Measurements from ENCODE around the gene KRT86. TPM values are rescaled to one million over a fixed set of nuclear protein-coding genes. Genes with fewer than 3 reads are reported as not detected.
"Not testable (repeated sequence)": the region's sequence is repeated elsewhere in the genome, so short reads cannot be mapped to it uniquely, and the experiment has no call there.

Gene KRT86
- total RNA-seq, 2 experiments from 2014 or later: not detected

- H3K9me3 Mint-ChIP-seq: no peaks in the 10 kb centered on the region
- H3K4me1 Mint-ChIP-seq: peaks cover 3% of the 10 kb centered on the region
- no peak overlapping the region for H3K27ac Mint-ChIP-seq
- no peaks in the 10 kb centered on the region for H3K36me3 Mint-ChIP-seq (ENCODE audit: low read depth)
- ChIA-PET POLR2A (no interaction called here), CTCF (interaction anchor here (1.0 to 1.7 kb wide), 3 partner anchors 34 to 183 kb away, joined by 3 to 4 read pairs (median 3); no protein-coding TSS in a partner anchor)
- H3K4me3 Mint-ChIP-seq: no peak overlapping the region
- DNase-seq: no peak
- H3K27me3 Mint-ChIP-seq: peaks cover 18% of the 10 kb centered on the region
Observed at GRCh38 chr12:52338241-52338960, 64.0 kb downstream of the KRT86 start.

- POLR2A ChIA-PET: no interaction called here
- H3K4me1 Mint-ChIP-seq: peaks cover 3% of the 10 kb centered on the region
- peaks cover 14% of the 10 kb centered on the region for H3K27me3 Mint-ChIP-seq
- no peak overlapping the region for H3K4me3 Mint-ChIP-seq
- H3K9me3 Mint-ChIP-seq: no peaks in the 10 kb centered on the region
- CTCF ChIA-PET: interaction anchor here (1.5 kb wide), 1 partner anchor 62 kb away, joined by 4 read pairs; no protein-coding TSS in a partner anchor
- DNase-seq: no peak
- H3K36me3 Mint-ChIP-seq (ENCODE audit: low read depth): no peaks in the 10 kb centered on the region
- no peak overlapping the region for H3K27ac Mint-ChIP-seq
Observed at GRCh38 chr12:52341066-52341580, 66.7 kb downstream of the KRT86 start.

GRCh38 chr12:52342781-52343490, 68.5 kb downstream of the KRT86 start:
- no peaks in the 10 kb centered on the region for H3K36me3 Mint-ChIP-seq (ENCODE audit: low read depth)

GRCh38 chr12:52343550-52343949, 69.1 kb downstream of the KRT86 start:
- no peak for DNase-seq
- CTCF ChIA-PET: no interaction called here
- POLR2A ChIA-PET: no interaction called here
- H3K4me3 Mint-ChIP-seq: no peak overlapping the region
- H3K27me3 Mint-ChIP-seq: peaks cover 8% of the 10 kb centered on the region
- H3K9me3 Mint-ChIP-seq: no peaks in the 10 kb centered on the region
- H3K4me1 Mint-ChIP-seq: no peaks in the 10 kb centered on the region
- H3K27ac Mint-ChIP-seq: no peak overlapping the region
- H3K36me3 Mint-ChIP-seq (ENCODE audit: low read depth): no peaks in the 10 kb centered on the region

More at GRCh38 chr12:52342781-52343490, 68.5 kb downstream of the KRT86 start:
- Mint-ChIP-seq H3K27ac (no peak overlapping the region), H3K9me3 (no peaks in the 10 kb centered on the region), H3K4me3 (no peak overlapping the region), H3K4me1 (no peaks in the 10 kb centered on the region), H3K27me3 (peaks cover 9% of the 10 kb centered on the region)
- CTCF ChIA-PET: interaction anchor here (1.0 to 1.2 kb wide), 2 partner anchors 14 to 18 kb away, joined by 3 to 4 read pairs; no protein-coding TSS in a partner anchor
- no peak for DNase-seq
- POLR2A ChIA-PET: no interaction called here

- Mint-ChIP-seq H3K4me3 (no peak overlapping the region), H3K36me3 (ENCODE audit: low read depth) (no peaks in the 10 kb centered on the region)
- CTCF ChIA-PET: interaction anchor here (1.1 kb wide), 1 partner anchor 28 kb away, joined by 5 read pairs; no protein-coding TSS in a partner anchor
Observed at GRCh38 chr12:52344111-52344510, 69.7 kb downstream of the KRT86 start.

GRCh38 chr12:52345041-52345440, 70.6 kb downstream of the KRT86 start:
- H3K27ac Mint-ChIP-seq; H3K36me3 Mint-ChIP-seq (ENCODE audit: low read depth); H3K27me3 Mint-ChIP-seq; DNase-seq; H3K9me3 Mint-ChIP-seq; H3K4me1 Mint-ChIP-seq; H3K4me3 Mint-ChIP-seq; POLR2A ChIA-PET: not testable (repeated sequence)
- CTCF ChIA-PET: interaction anchor here (1.1 kb wide), 1 partner anchor 27 kb away, joined by 5 read pairs; no protein-coding TSS in a partner anchor

More at GRCh38 chr12:52344111-52344510, 69.7 kb downstream of the KRT86 start:
- DNase-seq: no peak
- no peaks in the 10 kb centered on the region for H3K4me1 Mint-ChIP-seq
- no peaks in the 10 kb centered on the region for H3K9me3 Mint-ChIP-seq
- POLR2A ChIA-PET: no interaction called here
- peaks cover 4% of the 10 kb centered on the region for H3K27me3 Mint-ChIP-seq
- no peak overlapping the region for H3K27ac Mint-ChIP-seq

- H3K27ac Mint-ChIP-seq: no peak overlapping the region
- H3K4me3 Mint-ChIP-seq: no peak overlapping the region
- no peak for DNase-seq
- H3K27me3 Mint-ChIP-seq: peaks cover 8% of the 10 kb centered on the region
- peaks cover 4% of the 10 kb centered on the region for H3K4me1 Mint-ChIP-seq
- H3K9me3 Mint-ChIP-seq: no peaks in the 10 kb centered on the region
- POLR2A ChIA-PET: no interaction called here
- CTCF ChIA-PET: no interaction called here
- H3K36me3 Mint-ChIP-seq (ENCODE audit: low read depth): no peaks in the 10 kb centered on the region
Observed at GRCh38 chr12:52346593-52346992, 72.1 kb downstream of the KRT86 start.

GRCh38 chr12:52347016-52347415, 72.6 kb downstream of the KRT86 start:
- peaks cover 10% of the 10 kb centered on the region for H3K27me3 Mint-ChIP-seq
- ChIA-PET POLR2A (no interaction called here), CTCF (interaction anchor here (0.6 kb wide), 1 partner anchor 87 kb away, joined by 3 read pairs; the partner anchor contains the start of gene KRT75)
- H3K4me1 Mint-ChIP-seq: peaks cover 8% of the 10 kb centered on the region
- H3K36me3 Mint-ChIP-seq (ENCODE audit: low read depth): no peaks in the 10 kb centered on the region
- H3K9me3 Mint-ChIP-seq: no peaks in the 10 kb centered on the region
- no peak overlapping the region for H3K4me3 Mint-ChIP-seq
- no peak for DNase-seq
- no peak overlapping the region for H3K27ac Mint-ChIP-seq

- Mint-ChIP-seq H3K9me3 (no peaks in the 10 kb centered on the region), H3K4me1 (peaks cover 11% of the 10 kb centered on the region), H3K4me3 (no peak overlapping the region), H3K27me3 (peaks cover 10% of the 10 kb centered on the region), H3K36me3 (ENCODE audit: low read depth) (no peaks in the 10 kb centered on the region), H3K27ac (no peak overlapping the region)
- DNase-seq: no peak
- POLR2A ChIA-PET: no interaction called here
- CTCF ChIA-PET: interaction anchor here (0.6 kb wide), 2 partner anchors 86 to 170 kb away, joined by 3 read pairs; partner anchors contain the start of gene KRT75
Observed at GRCh38 chr12:52347551-52348510, 73.4 kb downstream of the KRT86 start.

GRCh38 chr12:52349196-52349595, 74.8 kb downstream of the KRT86 start:
- Mint-ChIP-seq H3K36me3 (ENCODE audit: low read depth) (no peaks in the 10 kb centered on the region), H3K27me3 (peaks cover 14% of the 10 kb centered on the region), H3K27ac (no peak overlapping the region), H3K4me1 (peaks cover 11% of the 10 kb centered on the region), H3K9me3 (no peaks in the 10 kb centered on the region), H3K4me3 (no peak overlapping the region)
- ChIA-PET CTCF (no interaction called here), POLR2A (no interaction called here)
- no peak for DNase-seq

- peaks cover 11% of the 10 kb centered on the region for H3K4me1 Mint-ChIP-seq
- no peaks in the 10 kb centered on the region for H3K9me3 Mint-ChIP-seq
- POLR2A ChIA-PET: no interaction called here
- no peak for DNase-seq
- no peaks in the 10 kb centered on the region for H3K36me3 Mint-ChIP-seq (ENCODE audit: low read depth)
- H3K27me3 Mint-ChIP-seq: peaks cover 16% of the 10 kb centered on the region
- no peak overlapping the region for H3K27ac Mint-ChIP-seq
- CTCF ChIA-PET: no interaction called here
- no peak overlapping the region for H3K4me3 Mint-ChIP-seq
Observed at GRCh38 chr12:52350021-52350620, 75.7 kb downstream of the KRT86 start.

GRCh38 chr12:52350786-52351185, 76.3 kb downstream of the KRT86 start:
- H3K4me1 Mint-ChIP-seq: peaks cover 11% of the 10 kb centered on the region
- H3K36me3 Mint-ChIP-seq (ENCODE audit: low read depth): no peaks in the 10 kb centered on the region
- H3K9me3 Mint-ChIP-seq: no peaks in the 10 kb centered on the region
- peaks cover 16% of the 10 kb centered on the region for H3K27me3 Mint-ChIP-seq
- ChIA-PET POLR2A (no interaction called here), CTCF (no interaction called here)
- H3K27ac Mint-ChIP-seq: no peak overlapping the region
- no peak overlapping the region for H3K4me3 Mint-ChIP-seq
- no peak for DNase-seq
